Activated T-cell treated with anti-CD3 and anti-CD28 coated beads, Interleukin-2, amount 50 U/mL, for 24 hours (primary cell): Measurements from ENCODE around the gene LOXHD1.

ENCODE experiments used
- DNase-seq: peaks from one replicate; pipeline ENCODE4 v3.0.0-alpha.2; 2020
- H3K27ac Mint-ChIP-seq: 2 replicates; pipeline ENCODE4 v1.8.0; 2020; ENCODE audit warnings: mild to moderate bottlenecking, mixed read lengths
- H3K27me3 Mint-ChIP-seq: 2 replicates; pipeline ENCODE4 v1.8.0; 2020; ENCODE audit warnings: mixed read lengths
- H3K36me3 Mint-ChIP-seq: 2 replicates; pipeline ENCODE4 v1.8.0; 2020; ENCODE audit warnings: low read depth, mixed read lengths
- H3K4me1 Mint-ChIP-seq: 2 replicates; pipeline ENCODE4 v1.8.0; 2020; ENCODE audit warnings: low read depth, mixed read lengths
- H3K4me3 Mint-ChIP-seq: 2 replicates; pipeline ENCODE4 v1.8.0; 2020; ENCODE audit warnings: mild to moderate bottlenecking, moderate library complexity, mixed read lengths
- H3K9me3 Mint-ChIP-seq: 2 replicates; pipeline ENCODE4 v1.8.0; 2020; ENCODE audit warnings: mixed read lengths

LOXHD1 gene

GRCh38 chr18:46481847-46482245 lies 175.2 kb downstream of the LOXHD1 start:
- H3K4me1 Mint-ChIP-seq: no peaks in the 10 kb centered on the region
- no peak overlapping the region for H3K4me3 Mint-ChIP-seq
- H3K27me3 Mint-ChIP-seq: peaks cover 13% of the 10 kb centered on the region
- H3K27ac Mint-ChIP-seq: no peak overlapping the region
- no peak for DNase-seq
- no peaks in the 10 kb centered on the region for H3K9me3 Mint-ChIP-seq
- no peaks in the 10 kb centered on the region for H3K36me3 Mint-ChIP-seq

DNA sequence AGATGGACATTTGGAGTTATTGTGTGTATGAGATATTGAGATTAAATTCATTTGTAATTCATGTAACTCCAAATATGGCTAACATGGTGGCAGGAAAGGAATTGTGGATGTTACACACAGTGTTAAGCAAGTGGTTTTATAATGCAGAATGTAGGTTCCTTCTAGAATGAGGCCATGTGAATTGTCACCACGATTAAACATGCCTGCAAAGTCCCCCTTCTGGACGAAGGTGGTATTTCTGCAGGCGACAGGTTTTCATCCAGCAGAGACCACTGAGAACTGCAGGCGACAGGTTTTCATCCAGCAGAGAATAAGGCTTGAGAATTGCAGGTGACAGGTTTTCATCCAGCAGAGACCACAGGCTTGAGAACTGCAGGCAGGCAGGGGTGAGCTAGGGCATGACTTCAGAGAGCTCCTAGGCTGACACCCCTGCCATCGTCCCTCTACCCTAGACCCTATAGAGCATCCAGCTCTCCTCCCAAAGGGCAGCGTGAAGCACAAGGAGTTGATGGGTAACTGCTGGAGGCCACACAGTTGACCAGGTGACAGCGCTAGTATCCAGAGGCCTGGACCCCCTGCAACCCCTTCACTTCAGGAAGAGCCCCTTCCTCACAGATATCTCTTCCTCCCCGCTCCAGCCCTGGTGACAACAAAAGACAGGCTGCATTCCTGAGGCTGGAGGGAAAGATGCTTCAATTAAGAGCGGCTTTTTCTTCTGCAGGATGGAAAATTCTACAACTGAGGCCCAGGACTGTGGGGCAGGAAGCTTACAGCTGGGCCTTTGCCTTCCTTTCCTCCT lies 175.8 kb downstream of the LOXHD1 start:
- no peaks in the 10 kb centered on the region for H3K9me3 Mint-ChIP-seq
- H3K27me3 Mint-ChIP-seq: peaks cover 13% of the 10 kb centered on the region
- H3K27ac Mint-ChIP-seq: no peak overlapping the region
- DNase-seq: peak; percentile 64
- H3K4me3 Mint-ChIP-seq: no peak overlapping the region
- H3K4me1 Mint-ChIP-seq: no peaks in the 10 kb centered on the region
- H3K36me3 Mint-ChIP-seq: no peaks in the 10 kb centered on the region

DNA sequence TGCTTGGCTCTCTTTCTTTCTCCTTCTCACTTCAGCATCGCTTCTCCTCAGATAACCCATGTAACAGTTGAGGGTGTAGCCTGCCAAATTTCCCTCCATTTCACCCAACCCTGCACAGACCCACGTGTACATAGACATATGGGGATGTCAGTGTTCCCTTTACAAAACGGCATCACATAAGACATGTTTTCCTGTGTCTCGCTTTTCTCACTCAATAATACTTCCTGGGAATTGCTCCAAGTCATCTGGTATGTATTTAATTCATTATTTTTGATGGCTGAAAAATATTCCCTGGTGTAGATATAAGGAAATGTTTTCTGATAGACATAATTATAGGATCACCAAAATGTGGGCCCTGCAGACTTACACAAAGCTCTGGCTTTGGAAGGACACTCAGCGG lies 176.8 kb downstream of the LOXHD1 start:
- no peaks in the 10 kb centered on the region for H3K9me3 Mint-ChIP-seq
- no peaks in the 10 kb centered on the region for H3K4me1 Mint-ChIP-seq
- peaks cover 13% of the 10 kb centered on the region for H3K27me3 Mint-ChIP-seq
- no peak for DNase-seq
- H3K27ac Mint-ChIP-seq: no peak overlapping the region
- H3K36me3 Mint-ChIP-seq: no peaks in the 10 kb centered on the region
- no peak overlapping the region for H3K4me3 Mint-ChIP-seq

DNA sequence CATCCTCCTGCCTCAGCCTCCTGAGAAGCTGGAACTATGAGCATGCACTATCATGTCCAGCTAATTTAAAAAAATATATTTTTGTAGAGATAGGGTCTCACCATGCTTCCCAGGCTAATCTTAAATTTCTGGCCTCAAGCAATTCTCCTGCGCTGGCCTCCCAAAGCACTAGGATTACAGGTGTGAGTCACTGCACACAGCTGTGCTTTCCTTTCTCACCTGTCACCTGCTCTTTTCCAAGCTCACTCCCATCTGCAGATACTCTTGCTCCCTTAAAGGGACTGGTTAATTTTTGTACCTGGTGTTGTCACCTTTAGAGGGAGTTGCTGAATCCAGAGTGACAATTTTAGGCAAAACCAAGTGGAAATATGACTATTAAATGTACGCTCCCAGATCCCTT lies 178.2 kb downstream of the LOXHD1 start:
- no peak overlapping the region for H3K27ac Mint-ChIP-seq
- H3K27me3 Mint-ChIP-seq: peaks cover 8% of the 10 kb centered on the region
- no peaks in the 10 kb centered on the region for H3K4me1 Mint-ChIP-seq
- H3K4me3 Mint-ChIP-seq: no peak overlapping the region
- no peak for DNase-seq
- no peaks in the 10 kb centered on the region for H3K9me3 Mint-ChIP-seq
- no peaks in the 10 kb centered on the region for H3K36me3 Mint-ChIP-seq

DNA sequence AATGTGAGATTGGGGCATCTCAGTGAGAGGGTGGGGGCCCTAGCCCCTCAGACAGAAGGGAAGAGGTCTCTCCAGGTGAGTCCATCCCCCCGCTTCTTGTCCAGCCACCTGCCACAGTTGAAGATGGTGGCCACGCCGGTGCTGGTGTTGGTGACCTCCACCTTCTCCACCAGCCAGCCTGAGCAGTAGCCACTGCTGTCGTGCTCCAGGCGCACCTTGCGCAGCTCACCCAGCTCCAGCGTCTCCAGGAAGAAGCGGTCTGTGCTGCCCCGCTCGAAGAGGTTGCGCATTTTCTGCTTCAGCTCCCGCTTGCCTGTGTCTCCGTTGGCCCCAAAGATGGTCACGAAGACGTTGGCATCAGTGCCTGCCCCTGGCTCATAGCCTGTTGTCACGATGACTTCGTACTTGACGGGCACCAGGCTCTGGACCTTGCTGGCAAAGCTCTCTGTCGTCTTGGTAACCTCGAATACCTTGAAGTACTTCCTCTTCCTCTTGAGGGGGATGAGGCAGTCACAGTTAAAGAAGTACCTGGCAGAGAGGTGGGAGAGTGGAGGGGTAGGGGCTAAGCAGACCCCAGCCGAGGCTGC lies 179.5 kb downstream of the LOXHD1 start:
- peaks cover 5% of the 10 kb centered on the region for H3K27me3 Mint-ChIP-seq
- H3K36me3 Mint-ChIP-seq: no peaks in the 10 kb centered on the region
- H3K27ac Mint-ChIP-seq: no peak overlapping the region
- DNase-seq: no peak
- no peaks in the 10 kb centered on the region for H3K9me3 Mint-ChIP-seq
- no peaks in the 10 kb centered on the region for H3K4me1 Mint-ChIP-seq
- H3K4me3 Mint-ChIP-seq: no peak overlapping the region

DNA sequence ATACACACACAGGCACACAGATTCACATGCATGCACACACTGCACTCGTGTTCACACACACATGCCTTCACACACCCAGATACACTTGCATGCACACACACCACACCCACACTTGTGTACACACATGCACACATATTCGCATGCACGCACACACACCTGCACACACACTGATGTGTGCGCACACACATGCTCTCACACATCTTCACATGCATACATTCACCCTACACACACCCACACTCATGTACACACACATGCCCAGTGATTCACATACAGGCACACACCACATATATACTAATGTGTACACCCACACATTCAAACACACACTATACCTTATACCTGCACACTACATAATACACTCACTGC lies 181.6 kb downstream of the LOXHD1 start:
- no peak overlapping the region for H3K27ac Mint-ChIP-seq
- H3K4me3 Mint-ChIP-seq: no peak overlapping the region
- no peak for DNase-seq
- no peaks in the 10 kb centered on the region for H3K4me1 Mint-ChIP-seq
- peaks cover 5% of the 10 kb centered on the region for H3K27me3 Mint-ChIP-seq
- H3K36me3 Mint-ChIP-seq: no peaks in the 10 kb centered on the region
- no peaks in the 10 kb centered on the region for H3K9me3 Mint-ChIP-seq

DNA sequence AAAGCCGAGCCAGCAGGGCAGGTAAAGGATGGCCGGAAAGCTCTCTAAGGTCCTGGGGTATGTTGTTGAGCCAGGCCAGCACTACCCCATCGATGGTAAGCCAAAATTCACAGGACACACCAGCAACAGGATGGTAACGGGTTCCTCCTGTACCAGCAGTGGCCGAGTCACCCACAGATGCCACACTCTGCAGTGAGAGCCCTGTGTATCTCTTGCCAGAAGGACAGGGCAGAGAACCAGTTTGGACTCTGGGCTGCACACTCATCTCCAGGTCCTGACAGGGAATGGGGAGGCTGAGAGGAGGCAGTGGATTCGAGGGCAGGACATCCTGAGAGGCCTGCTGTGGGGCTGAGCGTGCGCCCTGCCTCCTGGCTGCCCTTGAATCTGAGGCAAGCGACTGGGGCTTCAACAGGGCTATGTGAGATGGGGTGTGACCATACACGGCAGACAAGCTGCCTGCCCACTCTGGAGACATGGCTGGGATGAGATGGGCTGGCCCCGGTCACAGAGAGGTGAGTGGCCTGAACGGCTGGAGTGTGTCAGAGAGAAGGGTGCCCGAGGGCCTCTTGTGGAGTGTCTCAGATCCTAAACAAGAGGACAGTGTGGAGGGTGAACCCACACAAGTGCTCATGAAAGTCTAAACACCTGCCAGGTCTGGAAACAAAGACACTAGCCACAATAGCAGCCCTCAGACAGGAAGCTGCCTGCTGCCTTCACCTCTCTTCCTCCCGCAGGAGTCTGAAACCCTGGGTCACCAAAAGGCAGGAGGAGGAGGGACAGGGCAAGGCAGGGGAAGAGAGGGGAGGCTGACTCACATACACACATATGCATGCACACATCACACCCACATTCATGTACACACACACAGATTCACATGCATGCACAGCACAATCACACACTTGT lies 182.3 kb downstream of the LOXHD1 start:
- Mint-ChIP-seq H3K9me3 (no peaks in the 10 kb centered on the region), H3K4me1 (no peaks in the 10 kb centered on the region), H3K4me3 (no peak overlapping the region), H3K27me3 (peaks cover 5% of the 10 kb centered on the region), H3K27ac (no peak overlapping the region), H3K36me3 (no peaks in the 10 kb centered on the region)
- DNase-seq: no peak

GRCh38 chr18:46471809-46472498 lies 185.1 kb downstream of the LOXHD1 start:
- H3K36me3 Mint-ChIP-seq: no peaks in the 10 kb centered on the region
- H3K4me3 Mint-ChIP-seq: no peak overlapping the region
- no peaks in the 10 kb centered on the region for H3K9me3 Mint-ChIP-seq
- H3K4me1 Mint-ChIP-seq: no peaks in the 10 kb centered on the region
- H3K27ac Mint-ChIP-seq: no peak overlapping the region
- DNase-seq: no peak
- no peaks in the 10 kb centered on the region for H3K27me3 Mint-ChIP-seq

- DNase-seq: no peak
- no peak overlapping the region for H3K4me3 Mint-ChIP-seq
- no peaks in the 10 kb centered on the region for H3K27me3 Mint-ChIP-seq
- no peaks in the 10 kb centered on the region for H3K36me3 Mint-ChIP-seq
- no peaks in the 10 kb centered on the region for H3K4me1 Mint-ChIP-seq
- H3K27ac Mint-ChIP-seq: no peak overlapping the region
- no peaks in the 10 kb centered on the region for H3K9me3 Mint-ChIP-seq
These were observed 186.3 kb downstream of the LOXHD1 start for GRCh38 chr18:46470714-46471113.

DNA sequence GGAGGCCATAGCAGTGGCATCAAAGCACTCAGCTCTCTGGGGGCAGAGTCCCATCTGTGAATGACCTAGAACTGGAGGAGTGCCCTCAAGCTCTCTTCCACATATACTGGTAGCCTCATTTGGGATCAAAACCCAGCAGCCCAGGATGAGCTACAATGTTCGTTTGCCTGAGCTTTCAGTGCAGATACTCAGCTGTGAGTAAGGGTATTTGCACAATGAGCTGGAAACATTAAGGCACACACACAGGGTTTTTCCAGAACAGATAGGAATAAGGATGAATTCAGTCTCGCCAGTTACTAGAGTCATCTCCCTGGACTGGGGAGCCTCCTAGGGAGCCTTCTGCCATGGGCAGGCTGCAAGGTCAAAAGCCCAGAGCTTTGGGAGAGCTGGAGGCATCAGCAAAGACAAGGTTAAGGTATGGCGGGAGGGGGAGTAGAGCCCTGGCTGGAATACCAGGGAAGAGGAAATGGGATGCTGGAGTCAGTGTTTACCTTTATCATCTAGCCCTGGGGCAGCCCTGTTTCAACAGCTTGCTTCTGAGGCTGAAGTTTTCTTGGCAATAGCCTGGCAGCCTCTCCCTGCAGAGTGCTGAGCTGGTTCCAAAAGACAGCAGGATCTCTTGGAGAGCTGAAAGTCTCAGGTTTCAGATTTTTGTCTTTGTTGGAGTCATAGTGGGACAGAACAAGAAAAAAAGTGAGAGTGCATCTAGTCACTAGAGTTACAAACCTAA lies 187.7 kb downstream of the LOXHD1 start:
- no peak for DNase-seq
- Mint-ChIP-seq H3K4me1 (no peaks in the 10 kb centered on the region), H3K4me3 (no peak overlapping the region), H3K27me3 (no peaks in the 10 kb centered on the region), H3K9me3 (no peaks in the 10 kb centered on the region), H3K36me3 (no peaks in the 10 kb centered on the region), H3K27ac (no peak overlapping the region)

DNA sequence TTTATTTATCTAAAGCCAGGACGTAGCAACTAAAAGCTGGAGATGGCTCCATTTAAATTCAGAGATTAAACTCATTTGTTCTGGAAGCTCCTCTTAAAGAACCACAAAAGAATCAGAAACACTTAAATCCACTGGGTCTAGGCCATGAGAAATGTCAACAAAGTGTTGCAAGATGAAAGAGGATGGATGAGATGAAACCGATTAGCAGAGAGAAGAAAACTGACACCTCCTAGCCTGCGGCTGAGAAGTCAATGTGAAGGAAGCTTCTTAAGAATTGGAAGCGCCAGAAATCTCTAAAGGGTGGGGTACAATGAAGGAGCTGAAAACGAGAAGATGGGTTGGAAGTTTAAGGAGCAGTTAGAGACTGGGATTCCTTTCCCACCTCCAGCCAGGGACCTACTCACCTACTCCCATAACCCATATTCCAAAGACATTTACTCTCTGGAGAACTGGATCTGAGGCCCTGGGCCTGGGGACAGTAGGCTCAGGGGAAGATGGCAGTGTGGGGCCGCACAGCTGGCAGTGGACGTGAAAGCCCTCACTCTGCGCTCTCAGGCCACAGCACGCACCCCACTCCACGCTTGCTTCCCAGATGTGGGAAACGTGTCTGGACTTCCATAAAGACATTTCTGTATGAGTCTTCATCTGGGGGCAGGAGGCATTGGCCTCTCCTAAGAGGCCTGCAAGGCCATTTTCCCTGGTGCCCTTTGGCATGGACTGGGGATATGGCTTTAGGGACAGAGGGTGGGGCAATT lies 188.4 kb downstream of the LOXHD1 start:
- H3K27ac Mint-ChIP-seq: no peak overlapping the region
- no peaks in the 10 kb centered on the region for H3K4me1 Mint-ChIP-seq
- no peak overlapping the region for H3K4me3 Mint-ChIP-seq
- no peaks in the 10 kb centered on the region for H3K36me3 Mint-ChIP-seq
- no peaks in the 10 kb centered on the region for H3K9me3 Mint-ChIP-seq
- no peak for DNase-seq
- no peaks in the 10 kb centered on the region for H3K27me3 Mint-ChIP-seq

DNA sequence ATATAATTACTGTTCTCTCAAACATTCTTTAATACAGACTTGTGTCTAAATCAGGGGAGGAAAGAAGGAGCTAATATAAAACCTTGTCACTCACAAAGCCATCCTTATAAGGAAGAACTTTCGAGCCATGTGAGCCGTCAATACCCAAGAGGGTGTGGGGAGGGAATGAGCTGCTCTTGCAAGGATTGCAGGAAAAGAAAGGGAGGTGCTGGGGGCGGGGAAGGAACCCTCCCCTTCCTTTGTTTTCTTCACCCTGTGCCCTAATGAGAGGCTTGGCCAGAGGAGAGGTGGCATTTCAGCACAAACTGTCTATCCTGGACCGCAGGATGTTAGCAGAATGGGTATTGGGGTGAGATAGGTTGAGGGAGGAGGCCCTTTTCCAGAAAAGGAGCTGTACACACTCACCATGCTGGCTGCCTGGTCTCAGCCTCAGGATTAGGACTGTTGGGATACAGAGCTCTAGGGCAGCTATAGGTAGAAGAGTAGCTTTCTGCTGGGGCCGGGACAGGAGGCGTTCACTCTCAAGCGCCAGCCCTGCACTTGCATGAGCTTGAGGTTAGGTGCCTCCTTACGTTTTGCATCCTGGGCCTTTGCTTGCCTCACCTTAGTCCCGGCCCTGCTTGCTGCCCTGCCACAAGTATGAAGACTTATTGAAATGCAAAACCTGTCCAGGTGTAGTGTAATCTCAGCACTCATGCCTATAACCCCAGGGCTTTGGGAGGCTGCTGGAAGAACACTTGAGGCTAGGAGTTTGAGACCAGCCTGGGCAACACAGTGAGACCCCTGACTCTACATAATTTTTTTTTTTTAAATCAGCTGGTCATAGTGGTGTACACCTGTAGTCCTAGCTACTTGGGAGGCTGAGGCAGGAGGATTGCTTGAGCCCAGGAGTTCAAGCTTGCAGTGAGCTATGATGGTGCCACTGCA lies 190.5 kb downstream of the LOXHD1 start:
- H3K9me3 Mint-ChIP-seq: no peaks in the 10 kb centered on the region
- H3K4me1 Mint-ChIP-seq: no peaks in the 10 kb centered on the region
- H3K27ac Mint-ChIP-seq: no peak overlapping the region
- H3K36me3 Mint-ChIP-seq: no peaks in the 10 kb centered on the region
- no peak overlapping the region for H3K4me3 Mint-ChIP-seq
- no peak for DNase-seq
- H3K27me3 Mint-ChIP-seq: no peaks in the 10 kb centered on the region
